H9 (cell line): ENCODE data around the gene MIS18A. TPM values are rescaled to one million over a fixed set of nuclear protein-coding genes. Genes with fewer than 3 reads are reported as not detected.

ENCODE experiments used
- DNase-seq: peaks from one replicate; pipeline ENCODE4 v3.0.0-alpha.2; 2017
- H2AFZ ChIP-seq: one replicate; pipeline ENCODE4 v1.6.1; 2013; ENCODE audit warnings: mild to moderate bottlenecking, low read length, control low read depth, moderate library complexity
- H2AK5ac ChIP-seq: 2 replicates; pipeline ENCODE4 v1.6.1; 2013; ENCODE audit warnings: low read length, control low read depth, mixed read lengths; ENCODE audit not compliant: insufficient read length
- H2BK120ac ChIP-seq: one replicate; pipeline ENCODE4 v1.6.1; 2013; ENCODE audit warnings: low read depth, mild to moderate bottlenecking, low read length, control low read depth, inconsistent platforms; ENCODE audit not compliant: poor library complexity, severe bottlenecking
- H2BK12ac ChIP-seq: 2 replicates; pipeline ENCODE4 v1.6.1; 2013; ENCODE audit warnings: low read length, control low read depth, mixed read lengths, low read depth; ENCODE audit not compliant: insufficient read length
- H2BK15ac ChIP-seq: 2 replicates; pipeline ENCODE4 v1.6.1; 2013; ENCODE audit warnings: low read depth, low read length, control low read depth
- H2BK20ac ChIP-seq: one replicate; pipeline ENCODE4 v1.6.1; 2013; ENCODE audit warnings: low read depth, mild to moderate bottlenecking, low read length, control low read depth, inconsistent platforms; ENCODE audit not compliant: poor library complexity, severe bottlenecking
- H2BK5ac ChIP-seq: 2 replicates; pipeline ENCODE4 v1.6.1; 2013; ENCODE audit warnings: low read length, control low read depth, mixed read lengths; ENCODE audit not compliant: insufficient read length
- H3K14ac ChIP-seq: 2 replicates; pipeline ENCODE4 v1.6.1; 2013; ENCODE audit warnings: low read length, control low read depth; ENCODE audit not compliant: insufficient read depth
- H3K18ac ChIP-seq: 2 replicates; pipeline ENCODE4 v1.6.1; 2013; ENCODE audit warnings: low read depth, mild to moderate bottlenecking, mixed read lengths, low read length, control low read depth; ENCODE audit not compliant: insufficient read length
- H3K23ac ChIP-seq: 2 replicates; pipeline ENCODE4 v1.6.1; 2013; ENCODE audit warnings: low read length, control low read depth, mixed read lengths, low read depth; ENCODE audit not compliant: insufficient read length
- H3K23me2 ChIP-seq: 2 replicates; pipeline ENCODE4 v1.6.1; 2013; ENCODE audit warnings: low read depth, mild to moderate bottlenecking, mixed read lengths, low read length, control low read depth; ENCODE audit not compliant: insufficient read length, poor library complexity, severe bottlenecking
- H3K27ac ChIP-seq: 2 replicates; pipeline ENCODE4 v1.5.1; 2013; ENCODE audit warnings: low read length, control low read depth, mixed read lengths, low read depth; ENCODE audit not compliant: insufficient read length
- H3K27me3 ChIP-seq: 2 replicates; pipeline ENCODE4 v1.6.1; 2013; ENCODE audit warnings: low read length, control low read depth, inconsistent platforms; ENCODE audit not compliant: insufficient read depth
- H3K4ac ChIP-seq: 2 replicates; pipeline ENCODE4 v1.6.1; 2013; ENCODE audit warnings: low read depth, mild to moderate bottlenecking, control low read depth, inconsistent platforms, low read length, moderate library complexity
- H3K4me1 ChIP-seq: 2 replicates; pipeline ENCODE4 v1.6.1; 2013; ENCODE audit warnings: low read length, control low read depth, inconsistent platforms; ENCODE audit not compliant: insufficient read depth
- H3K4me2 ChIP-seq: 2 replicates; pipeline ENCODE4 v1.6.1; 2013; ENCODE audit warnings: low read length, control low read depth, mixed read lengths; ENCODE audit not compliant: insufficient read length, insufficient read depth
- H3K56ac ChIP-seq: 2 replicates; pipeline ENCODE4 v1.6.1; 2013; ENCODE audit warnings: low read depth, mild to moderate bottlenecking, mixed read lengths, low read length, control low read depth; ENCODE audit not compliant: insufficient read length
- H3K79me1 ChIP-seq: 2 replicates; pipeline ENCODE4 v1.6.1; 2013; ENCODE audit warnings: low read depth, mild to moderate bottlenecking, moderate library complexity, low read length, control low read depth, inconsistent platforms; ENCODE audit not compliant: insufficient read depth, poor library complexity, severe bottlenecking
- H3K79me2 ChIP-seq: 2 replicates; pipeline ENCODE4 v1.6.1; 2013; ENCODE audit warnings: low read length, control low read depth, inconsistent platforms; ENCODE audit not compliant: insufficient read depth
- H3K9ac ChIP-seq: 2 replicates; pipeline ENCODE4 v1.6.1; 2013; ENCODE audit warnings: low read length, control low read depth, mixed read lengths; ENCODE audit not compliant: insufficient read length; ENCODE audit errors: extremely low read depth
- H3K9me3 ChIP-seq: one replicate; pipeline ENCODE4 v1.6.1; 2013; ENCODE audit warnings: low read depth, low read length, inconsistent platforms; ENCODE audit not compliant: control insufficient read depth
- H3T11ph ChIP-seq: one replicate; pipeline ENCODE4 v1.6.1; 2013; ENCODE audit warnings: mild to moderate bottlenecking, low read length, control low read depth, inconsistent platforms
- H4K20me1 ChIP-seq: one replicate; pipeline ENCODE4 v1.6.1; 2013; ENCODE audit not compliant: control insufficient read depth, insufficient read length, insufficient read depth
- H4K5ac ChIP-seq: 2 replicates; pipeline ENCODE4 v1.6.1; 2013; ENCODE audit warnings: low read depth, mild to moderate bottlenecking, mixed read lengths, low read length, control low read depth; ENCODE audit not compliant: insufficient read length
- H4K8ac ChIP-seq: replicated peaks from 2 replicates; pipeline ENCODE4 v1.6.1; 2013; ENCODE audit warnings: low read length, control low read depth, mixed read lengths, low read depth; ENCODE audit not compliant: insufficient read length
- H4K91ac ChIP-seq: 2 replicates; pipeline ENCODE4 v1.6.1; 2013; ENCODE audit warnings: low read depth, mild to moderate bottlenecking, moderate library complexity, mixed read lengths, low read length, control low read depth; ENCODE audit not compliant: insufficient read length
- H3K27ac Mint-ChIP-seq, 3 experiments: 2 replicates in 2 of 3; 3 replicates in 1 of 3; pipeline ENCODE4 v1.8.0; 2020 to 2021; ENCODE audit warnings: mixed read lengths in 3 of 3, mild to moderate bottlenecking in 1 of 3, moderate library complexity in 1 of 3
- H3K27me3 Mint-ChIP-seq: 2 replicates; pipeline ENCODE4 v1.8.0; 2021; ENCODE audit warnings: low read depth, mild to moderate bottlenecking, moderate library complexity, mixed read lengths
- H3K36me3 Mint-ChIP-seq, 3 experiments: 2 replicates in 2 of 3; 3 replicates in 1 of 3; pipeline ENCODE4 v1.8.0; 2020 to 2021; ENCODE audit warnings: low read depth in 3 of 3, mixed read lengths in 3 of 3; ENCODE audit not compliant: insufficient read depth in 1 of 3
- H3K4me1 Mint-ChIP-seq, 2 experiments: 2 replicates each; pipeline ENCODE4 v1.8.0; 2020; ENCODE audit warnings: mixed read lengths in 2 of 2
- H3K4me3 Mint-ChIP-seq, 2 experiments: 2 replicates in 1 of 2; 3 replicates in 1 of 2; pipeline ENCODE4 v1.8.0; 2020 to 2021; ENCODE audit warnings: mild to moderate bottlenecking in 2 of 2, mixed read lengths in 2 of 2, moderate library complexity in 1 of 2
- H3K9me3 Mint-ChIP-seq, 2 experiments: 2 replicates in 1 of 2; 3 replicates in 1 of 2; pipeline ENCODE4 v1.8.0; 2020; ENCODE audit warnings: mild to moderate bottlenecking in 2 of 2, mixed read lengths in 2 of 2, moderate library complexity in 1 of 2
- WGBS: extraction: QIAGEN DNeasy Blood & Tissue Kit; methylation state at CpG from one replicate; pipeline ENCODE4 v1.1.7; 2013; ENCODE audit warnings: missing lambda C conversion rate, low lambda C conversion rate, mixed read lengths; ENCODE audit not compliant: insufficient read length; ENCODE audit errors: extremely low coverage; 5-methylcytosine and 5-hydroxymethylcytosine counted together
- total RNA-seq: library from RNA; stranded (reverse); gene quantifications from 2 replicates; pipeline ENCODE4 v1.2.1, GENCODE V29; 2021
- TF ChIP-seq, protein P1 (sequence below): fragments of 200-600 bp; sonication (generic); conservative IDR thresholded peaks from 3 replicates; pipeline ENCODE4 v1.8.0; 2021; ENCODE audit warnings: antibody characterized with exemption, mild to moderate bottlenecking

The MIS18A gene
- total RNA-seq, 1 experiment from 2014 or later = 56.5 TPM

DNA sequence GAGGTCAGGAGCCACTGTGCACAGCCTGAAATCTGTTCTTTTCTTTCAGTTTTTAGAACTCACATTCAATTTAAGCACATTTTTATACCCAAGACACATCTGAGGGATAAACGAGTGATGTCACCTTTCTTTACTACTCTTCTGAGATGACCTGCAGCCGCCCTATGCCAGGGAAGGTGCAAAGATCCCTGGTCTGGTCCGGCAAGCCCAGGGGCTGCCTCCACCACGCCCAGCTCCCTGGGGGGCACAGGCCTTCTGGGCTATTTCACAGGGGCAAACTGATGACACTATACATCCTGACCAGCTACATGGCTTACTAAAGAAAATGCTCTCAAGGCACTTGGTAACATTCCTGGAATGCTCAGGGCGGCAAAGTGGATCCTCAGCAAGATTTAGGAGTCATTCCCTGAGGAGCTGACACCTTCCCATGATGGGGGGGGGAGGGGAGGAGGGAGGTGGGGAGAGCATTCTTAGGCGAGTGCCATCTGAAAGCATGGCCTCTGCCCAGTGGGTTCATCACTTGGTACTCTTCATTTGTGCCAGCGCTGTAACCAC lies 31.1 kb upstream of the MIS18A start:
- Histone ChIP-seq H3K23me2 (no peaks in the 10 kb centered on the region), H3K27me3 (no peaks in the 10 kb centered on the region), H4K8ac (no peak overlapping the region), H2BK20ac (no peak overlapping the region), H2BK12ac (no peak overlapping the region), H3K9ac (no peak overlapping the region), H3K4me2 (no peak overlapping the region), H3K79me2 (no peaks in the 10 kb centered on the region), H4K20me1 (no peaks in the 10 kb centered on the region), H3K18ac (no peak overlapping the region), H2AK5ac (no peak overlapping the region), H3K9me3 (no peaks in the 10 kb centered on the region), H3K27ac (no peak overlapping the region), H3K4me1 (no peaks in the 10 kb centered on the region), H4K91ac (no peak overlapping the region), H3K23ac (no peak overlapping the region), H2BK120ac (no peak overlapping the region), H2AFZ (no peak overlapping the region), H3K56ac (no peak overlapping the region), H2BK15ac (no peak overlapping the region), H3T11ph (no peak overlapping the region), H3K14ac (no peak overlapping the region), H4K5ac (no peak overlapping the region), H3K79me1 (no peaks in the 10 kb centered on the region), H3K4ac (no peak overlapping the region), H2BK5ac (no peak overlapping the region)
- TF ChIP-seq, protein P1, sequence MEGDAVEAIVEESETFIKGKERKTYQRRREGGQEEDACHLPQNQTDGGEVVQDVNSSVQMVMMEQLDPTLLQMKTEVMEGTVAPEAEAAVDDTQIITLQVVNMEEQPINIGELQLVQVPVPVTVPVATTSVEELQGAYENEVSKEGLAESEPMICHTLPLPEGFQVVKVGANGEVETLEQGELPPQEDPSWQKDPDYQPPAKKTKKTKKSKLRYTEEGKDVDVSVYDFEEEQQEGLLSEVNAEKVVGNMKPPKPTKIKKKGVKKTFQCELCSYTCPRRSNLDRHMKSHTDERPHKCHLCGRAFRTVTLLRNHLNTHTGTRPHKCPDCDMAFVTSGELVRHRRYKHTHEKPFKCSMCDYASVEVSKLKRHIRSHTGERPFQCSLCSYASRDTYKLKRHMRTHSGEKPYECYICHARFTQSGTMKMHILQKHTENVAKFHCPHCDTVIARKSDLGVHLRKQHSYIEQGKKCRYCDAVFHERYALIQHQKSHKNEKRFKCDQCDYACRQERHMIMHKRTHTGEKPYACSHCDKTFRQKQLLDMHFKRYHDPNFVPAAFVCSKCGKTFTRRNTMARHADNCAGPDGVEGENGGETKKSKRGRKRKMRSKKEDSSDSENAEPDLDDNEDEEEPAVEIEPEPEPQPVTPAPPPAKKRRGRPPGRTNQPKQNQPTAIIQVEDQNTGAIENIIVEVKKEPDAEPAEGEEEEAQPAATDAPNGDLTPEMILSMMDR = no peak
- Mint-ChIP-seq H3K27ac (no peak overlapping the region; a peak in 1 of 7 replicates), H3K36me3 (peaks cover 6 to 46% (median 15%) of the 10 kb centered on the region in 3 experiments), H3K27me3 (no peaks in the 10 kb centered on the region), H3K9me3 (no peaks in the 10 kb centered on the region), H3K4me1 (peaks cover 11 to 14% of the 10 kb centered on the region in 2 experiments), H3K4me3 (no peak overlapping the region)
- DNase-seq = no peak
- no CpG with 5 or more reads among the region's 7 CpGs for WGBS
